ENCODE data around the gene CFTR.
"Not testable (repeated sequence)": the region's sequence is repeated elsewhere in the genome, so short reads cannot be mapped to it uniquely, and the experiment has no call there.

CFTR gene

GRCh38 chr7:117505238-117505637 lies 25.4 kb downstream of the CFTR start:
- DNase-seq, result no peak

GRCh38 chr7:117508676-117509075 lies 28.9 kb downstream of the CFTR start:
- no peak for DNase-seq

DNA sequence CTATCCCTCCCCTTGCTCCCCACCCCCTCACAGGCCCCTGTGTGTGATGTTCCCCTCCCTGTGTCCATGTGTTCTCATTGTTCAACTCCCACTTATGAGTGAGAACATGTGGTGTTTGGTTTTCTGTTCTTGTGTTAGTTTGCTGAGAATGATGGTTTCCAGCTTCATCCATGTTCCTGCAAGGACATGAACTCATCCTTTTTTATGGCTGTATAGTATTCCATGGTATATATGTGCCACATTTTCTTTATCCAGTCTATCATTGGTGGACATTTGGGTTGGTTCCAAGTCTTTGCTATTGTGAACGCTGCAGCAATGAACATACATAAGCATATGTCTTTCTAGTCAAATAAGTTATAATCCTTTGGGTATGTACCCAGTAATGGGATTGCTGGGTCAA lies 37.4 kb downstream of the CFTR start:
- not testable (repeated sequence) for DNase-seq

GRCh38 chr7:117530390-117530789 lies 50.6 kb downstream of the CFTR start:
- DNase-seq, result no peak

GRCh38 chr7:117531595-117532244 lies 51.9 kb downstream of the CFTR start:
- DNase-seq, result no peak

DNA sequence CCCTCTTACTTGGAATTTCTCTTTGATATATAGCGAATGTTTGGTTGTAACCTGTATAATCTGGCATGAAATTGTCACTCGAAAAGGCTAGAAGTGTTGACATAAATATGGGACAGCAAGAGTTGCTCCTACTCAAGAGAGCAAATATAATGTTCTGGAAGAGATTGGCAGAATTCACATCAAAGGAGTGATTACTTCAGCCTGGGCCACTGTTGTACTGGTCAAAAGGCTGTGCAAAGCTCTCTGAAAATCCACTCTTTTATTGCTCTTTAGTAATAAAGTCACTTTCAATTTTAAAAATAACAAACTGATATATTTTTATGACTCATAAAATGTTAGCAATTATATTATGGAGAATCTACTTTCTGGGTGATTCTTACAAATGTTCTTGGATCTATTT lies 58.2 kb downstream of the CFTR start:
- no peak for DNase-seq

GRCh38 chr7:117544061-117544460 lies 64.2 kb downstream of the CFTR start:
- no peak for DNase-seq

DNA sequence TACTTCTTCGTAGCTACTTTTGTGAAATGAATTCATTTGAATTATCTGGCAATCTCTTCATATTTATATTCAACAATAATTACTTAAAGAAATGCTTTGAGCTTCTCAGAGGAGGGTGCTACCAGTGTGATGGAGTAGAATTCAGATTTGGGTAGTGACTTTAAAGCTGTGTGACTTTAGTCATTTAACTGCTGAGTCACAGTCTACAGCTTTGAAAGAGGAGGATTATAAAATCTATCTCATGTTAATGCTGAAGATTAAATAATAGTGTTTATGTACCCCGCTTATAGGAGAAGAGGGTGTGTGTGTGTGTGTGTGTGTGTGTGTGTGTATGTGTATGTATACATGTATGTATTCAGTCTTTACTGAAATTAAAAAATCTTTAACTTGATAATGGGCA lies 68.2 kb downstream of the CFTR start:
- no peak for DNase-seq

- no peak for DNase-seq
Observed at GRCh38 chr7:117550625-117551024, 70.8 kb downstream of the CFTR start.

DNA sequence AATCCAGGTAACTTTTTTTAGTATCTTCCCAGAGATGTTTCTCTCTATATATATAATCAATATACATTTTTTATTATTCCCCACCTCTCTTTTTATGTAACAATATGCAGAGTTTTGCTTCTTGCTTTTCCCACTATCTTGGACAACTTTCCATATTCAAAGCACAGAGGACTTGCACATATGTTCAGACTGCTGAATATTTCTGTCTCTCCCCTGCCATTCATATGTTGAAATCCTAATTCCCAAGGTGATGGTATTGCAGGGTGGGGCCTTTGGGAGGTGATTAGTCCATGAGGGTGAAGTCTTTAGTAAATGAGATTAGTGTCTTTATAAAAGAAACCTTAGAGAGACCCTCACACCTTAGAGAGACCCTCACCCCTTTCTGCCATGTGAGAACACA lies 72.8 kb downstream of the CFTR start:
- no peak for DNase-seq

DNA sequence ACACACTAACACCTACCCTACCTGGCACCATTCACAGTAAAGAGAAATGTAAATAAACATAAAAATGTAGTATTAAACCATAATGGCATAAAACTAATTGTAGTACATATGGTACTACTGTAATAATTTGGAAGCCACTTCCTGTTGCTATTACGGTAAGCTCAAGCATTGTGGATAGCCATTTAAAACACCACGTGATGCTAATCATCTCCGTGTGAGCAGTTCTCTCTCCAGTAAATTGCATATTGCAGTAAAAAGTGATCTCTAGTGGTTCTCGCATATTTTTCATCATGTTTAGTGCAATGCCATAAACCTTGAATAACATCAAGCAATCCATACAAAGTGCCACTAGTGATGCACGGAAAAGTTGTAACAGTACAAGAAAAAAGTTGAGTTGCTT lies 75.4 kb downstream of the CFTR start:
- no peak for DNase-seq

DNA sequence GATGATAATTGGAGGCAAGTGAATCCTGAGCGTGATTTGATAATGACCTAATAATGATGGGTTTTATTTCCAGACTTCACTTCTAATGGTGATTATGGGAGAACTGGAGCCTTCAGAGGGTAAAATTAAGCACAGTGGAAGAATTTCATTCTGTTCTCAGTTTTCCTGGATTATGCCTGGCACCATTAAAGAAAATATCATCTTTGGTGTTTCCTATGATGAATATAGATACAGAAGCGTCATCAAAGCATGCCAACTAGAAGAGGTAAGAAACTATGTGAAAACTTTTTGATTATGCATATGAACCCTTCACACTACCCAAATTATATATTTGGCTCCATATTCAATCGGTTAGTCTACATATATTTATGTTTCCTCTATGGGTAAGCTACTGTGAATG lies 79.6 kb downstream of the CFTR start:
- no peak for DNase-seq

DNA sequence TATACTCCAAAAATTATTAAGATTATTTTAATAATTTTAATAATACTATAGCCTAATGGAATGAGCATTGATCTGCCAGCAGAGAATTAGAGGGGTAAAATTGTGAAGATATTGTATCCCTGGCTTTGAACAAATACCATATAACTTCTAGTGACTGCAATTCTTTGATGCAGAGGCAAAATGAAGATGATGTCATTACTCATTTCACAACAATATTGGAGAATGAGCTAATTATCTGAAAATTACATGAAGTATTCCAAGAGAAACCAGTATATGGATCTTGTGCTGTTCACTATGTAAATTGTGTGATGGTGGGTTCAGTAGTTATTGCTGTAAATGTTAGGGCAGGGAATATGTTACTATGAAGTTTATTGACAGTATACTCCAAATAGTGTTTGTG lies 80.2 kb downstream of the CFTR start:
- no peak for DNase-seq

DNA sequence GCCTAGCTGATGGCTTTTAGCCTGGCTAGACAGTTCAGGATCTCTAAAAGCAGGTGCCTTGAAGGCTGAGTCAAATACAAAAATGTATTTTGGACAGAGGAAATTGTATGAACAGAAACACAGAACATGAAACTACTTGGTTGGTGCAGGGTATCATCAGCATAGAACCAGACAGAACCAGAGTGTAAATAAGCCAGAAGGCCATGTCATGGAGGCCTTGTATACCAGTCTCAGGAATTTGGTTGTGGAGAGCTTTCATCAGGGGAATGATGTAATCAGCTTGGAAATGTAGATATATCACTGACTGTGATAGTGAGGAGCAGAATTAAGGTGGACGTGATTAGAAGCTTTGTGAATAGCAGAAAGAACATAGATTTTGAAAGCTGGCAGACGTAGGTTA lies 82.9 kb downstream of the CFTR start:
- no peak for DNase-seq

- no peak for DNase-seq
Observed at GRCh38 chr7:117564080-117564479, 84.3 kb downstream of the CFTR start.

DNA sequence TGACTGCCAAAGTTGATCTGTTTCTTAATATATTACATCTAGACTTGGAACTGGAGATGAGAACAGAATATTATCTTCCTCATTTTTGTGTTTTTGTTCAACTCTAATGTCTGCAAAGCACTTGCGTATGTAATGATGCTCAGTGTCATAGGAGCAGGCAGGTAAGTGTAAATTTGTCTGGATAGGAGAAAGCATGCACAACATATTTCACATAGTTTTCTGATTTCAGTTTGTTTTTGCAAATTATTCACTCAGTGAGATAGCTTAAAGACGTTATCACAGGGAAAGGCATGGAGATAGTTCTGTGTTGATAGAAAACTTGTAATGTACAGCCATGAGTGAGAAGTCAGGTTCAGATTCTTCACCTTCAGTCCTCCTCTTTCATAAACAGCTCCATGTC lies 84.8 kb downstream of the CFTR start:
- no peak for DNase-seq

DNA sequence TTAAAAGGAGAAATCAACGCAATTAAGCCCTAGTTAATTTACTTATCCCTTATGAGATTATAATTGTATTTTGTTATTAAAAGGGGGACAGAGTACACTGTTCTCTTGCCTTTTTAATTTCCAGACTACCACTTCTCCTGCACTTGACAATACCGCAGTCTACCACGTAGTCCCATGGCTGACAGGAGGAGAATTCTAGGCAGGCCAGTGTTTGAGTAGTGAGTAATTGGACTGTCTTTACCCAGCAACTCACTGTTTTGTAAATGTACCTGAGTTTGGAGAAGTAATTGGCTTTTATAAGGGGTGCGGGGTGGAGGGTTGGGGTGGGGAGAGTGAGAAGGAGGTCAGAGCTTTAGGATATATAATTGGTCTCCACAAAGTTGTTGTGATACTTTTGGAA lies 85.4 kb downstream of the CFTR start:
- no peak for DNase-seq

DNA sequence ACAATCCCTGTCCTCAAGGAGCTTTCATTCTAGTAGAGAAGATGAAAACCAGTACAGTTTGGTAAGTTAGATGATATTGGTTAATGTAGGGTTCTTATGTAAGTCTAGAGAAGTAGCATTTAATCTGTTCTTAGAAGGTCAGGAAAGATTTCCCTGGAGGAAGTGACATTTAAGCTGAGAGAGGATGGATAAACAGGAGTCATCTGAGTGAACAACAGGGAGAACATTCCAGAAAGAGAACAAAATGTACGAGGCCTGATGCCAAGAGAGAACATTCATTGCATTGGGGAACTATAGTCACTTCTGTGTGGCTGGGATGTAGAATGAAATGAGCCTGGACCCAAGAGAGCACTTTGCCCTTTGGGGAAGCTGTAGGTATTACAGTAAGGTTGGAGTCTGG lies 88.0 kb downstream of the CFTR start:
- no peak for DNase-seq

DNA sequence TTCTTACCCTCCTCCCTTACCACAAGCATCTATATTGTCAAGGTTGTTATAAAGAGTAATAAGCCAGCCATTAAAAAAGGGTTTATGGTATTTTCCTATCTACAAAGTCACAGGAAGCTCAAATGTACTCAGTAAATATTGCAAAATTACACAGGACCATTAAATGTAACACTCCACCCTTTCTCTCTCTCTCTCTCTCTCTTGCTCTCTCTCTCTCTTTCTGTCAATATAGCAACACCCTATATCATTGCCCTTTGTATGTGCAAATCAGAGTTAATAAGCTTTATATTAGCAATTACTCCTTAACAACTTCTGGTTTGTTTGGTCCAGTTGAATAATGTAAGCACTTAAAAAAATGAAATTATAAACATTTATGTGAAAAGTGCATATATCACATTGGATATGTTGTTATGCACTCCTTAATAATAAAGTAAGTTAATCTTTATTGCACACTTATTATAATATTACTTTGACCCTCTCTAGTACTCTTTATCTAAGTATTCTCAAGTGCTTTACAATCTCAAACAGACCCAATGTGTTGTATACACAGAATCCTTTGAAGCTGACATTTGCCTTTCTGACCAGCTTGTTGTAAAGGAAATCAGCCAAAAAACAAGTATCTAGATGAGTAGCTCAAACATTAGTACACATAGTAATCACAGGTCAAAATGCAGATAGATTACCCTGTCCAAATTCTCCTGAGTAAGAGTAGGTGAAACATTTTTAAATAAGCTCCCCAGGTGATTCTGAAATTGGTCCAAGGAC lies 93.2 kb downstream of the CFTR start:
- no peak for DNase-seq

DNA sequence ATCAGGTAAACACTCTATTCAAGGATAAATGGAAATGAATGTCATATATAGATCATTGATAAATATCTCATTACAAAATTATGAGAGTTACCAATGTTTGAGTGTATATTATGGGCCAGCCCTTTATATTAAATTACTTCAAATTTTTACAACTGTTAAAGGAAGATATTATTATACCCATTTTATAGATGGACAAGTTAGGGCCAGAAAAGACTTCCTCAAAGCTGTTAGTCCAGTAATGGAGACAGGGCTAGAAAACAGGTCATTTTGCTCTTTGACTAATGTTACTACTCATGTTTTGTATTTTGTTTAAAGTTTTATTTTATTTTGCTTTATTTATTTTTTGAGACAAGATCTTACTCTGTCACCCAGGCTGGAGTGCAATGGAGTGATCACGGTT lies 101.6 kb downstream of the CFTR start:
- DNase-seq, result no peak

GRCh38 chr7:117582219-117582704 lies 102.4 kb downstream of the CFTR start:
- DNase-seq, result no peak

- DNase-seq, result no peak
Observed at GRCh38 chr7:117587931-117588330, 108.1 kb downstream of the CFTR start.

- no peak for DNase-seq
Observed at GRCh38 chr7:117588352-117588794, 108.5 kb downstream of the CFTR start.

- no peak for DNase-seq
Observed at GRCh38 chr7:117590191-117590590, 110.4 kb downstream of the CFTR start.

Data from AML-193 (cell line).